Mammary epithelial cell (primary cell): ENCODE measurements around the gene MCUB.

Source experiments
- EZH2 ChIP-seq: IDR thresholded peaks from 2 replicates; pipeline ENCODE4 v1.6.1; 2012; ENCODE audit warnings: low read length, inconsistent platforms, borderline replicate concordance
- TF ChIP-seq, protein P1 (sequence below), 2 donors: IDR thresholded peaks in 1 of 2; conservative IDR thresholded peaks in 1 of 2; 2 replicates each; pipeline ENCODE4 v1.5.1; 2011 to 2012; ENCODE audit warnings: inconsistent platforms in 2 of 2, low read length in 2 of 2, mild to moderate bottlenecking in 2 of 2, control low read depth in 1 of 2, low read depth in 1 of 2; ENCODE audit not compliant: insufficient read depth in 1 of 2; ENCODE audit errors: extremely low read depth in 1 of 2

DNA sequence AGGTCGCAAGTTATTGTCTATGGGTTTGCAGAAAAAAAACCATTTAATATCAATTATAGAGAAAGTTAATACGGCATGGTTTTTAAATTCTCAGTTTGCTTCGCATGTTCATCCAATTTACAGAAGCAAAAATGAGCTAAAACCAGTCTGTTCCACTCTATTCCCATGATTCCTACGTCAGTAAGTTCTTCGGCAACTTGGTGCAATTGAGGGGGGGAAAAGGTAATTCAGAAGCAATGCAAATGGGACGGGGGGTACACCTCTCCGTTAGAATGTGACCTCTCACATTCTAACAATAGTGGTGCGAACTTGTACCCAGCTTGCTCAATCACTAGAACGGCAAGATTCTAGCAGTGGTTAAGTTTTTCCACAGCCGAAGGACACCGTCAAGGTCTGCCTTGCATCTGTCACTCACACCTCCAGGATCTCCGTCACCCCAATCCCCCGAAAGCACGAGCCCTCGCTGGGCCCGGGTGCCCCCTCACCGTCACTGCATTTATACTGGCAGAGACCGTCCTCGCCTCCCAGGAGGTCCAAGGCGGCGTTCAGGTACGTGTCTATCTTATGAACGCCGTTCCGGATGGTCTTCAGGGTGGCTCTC, 169.2 kb downstream of the MCUB start:
- TF ChIP-seq, protein P1, sequence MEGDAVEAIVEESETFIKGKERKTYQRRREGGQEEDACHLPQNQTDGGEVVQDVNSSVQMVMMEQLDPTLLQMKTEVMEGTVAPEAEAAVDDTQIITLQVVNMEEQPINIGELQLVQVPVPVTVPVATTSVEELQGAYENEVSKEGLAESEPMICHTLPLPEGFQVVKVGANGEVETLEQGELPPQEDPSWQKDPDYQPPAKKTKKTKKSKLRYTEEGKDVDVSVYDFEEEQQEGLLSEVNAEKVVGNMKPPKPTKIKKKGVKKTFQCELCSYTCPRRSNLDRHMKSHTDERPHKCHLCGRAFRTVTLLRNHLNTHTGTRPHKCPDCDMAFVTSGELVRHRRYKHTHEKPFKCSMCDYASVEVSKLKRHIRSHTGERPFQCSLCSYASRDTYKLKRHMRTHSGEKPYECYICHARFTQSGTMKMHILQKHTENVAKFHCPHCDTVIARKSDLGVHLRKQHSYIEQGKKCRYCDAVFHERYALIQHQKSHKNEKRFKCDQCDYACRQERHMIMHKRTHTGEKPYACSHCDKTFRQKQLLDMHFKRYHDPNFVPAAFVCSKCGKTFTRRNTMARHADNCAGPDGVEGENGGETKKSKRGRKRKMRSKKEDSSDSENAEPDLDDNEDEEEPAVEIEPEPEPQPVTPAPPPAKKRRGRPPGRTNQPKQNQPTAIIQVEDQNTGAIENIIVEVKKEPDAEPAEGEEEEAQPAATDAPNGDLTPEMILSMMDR (conservative IDR thresholded peaks at IDR 0.05 in 1 of 2, IDR thresholded peaks at IDR 0.05 in 1 of 2; ENCODE audit: extremely low read depth in 1 of 2, insufficient read depth in 1 of 2, low read depth in 1 of 2, low read length in 2 of 2) = no peak
- no peak for TF ChIP-seq EZH2
